Esophagus squamous epithelium (tissue), 5 donors: ENCODE measurements around the gene SNX10. TPM values are rescaled to one million over a fixed set of nuclear protein-coding genes. Genes with fewer than 3 reads are reported as not detected.
A peak's percentile ranks its signal among the peaks of the same experiment; 100 is the strongest.

Source experiments
- DNase-seq: peaks from one replicate; lab custom pipeline; 2025; lab: John Stamatoyannopoulos, UW
- H3K27ac ChIP-seq, 4 donors: fragments of 200-600 bp; sonication (generic); one replicate each; pipeline ENCODE4 v1.5.1; 2016 to 2019; ENCODE audit warnings: mild to moderate bottlenecking in 1 of 4
- H3K27me3 ChIP-seq, 4 donors: fragments of 200-600 bp; sonication (generic); 1 replicate in 3 of 4; 2 replicates in 1 of 4; pipeline versions ENCODE4 v1.5.1 to v1.6.0; 2017 to 2021; ENCODE audit warnings: antibody characterized with exemption in 1 of 4
- H3K36me3 ChIP-seq, 3 donors: fragments of 200-600 bp; sonication (generic); one replicate each; pipeline ENCODE4 v1.5.1; 2016 to 2019
- H3K4me1 ChIP-seq, 3 donors: fragments of 200-600 bp; sonication (generic); one replicate each; pipeline ENCODE4 v1.5.1; 2017 to 2019
- H3K4me3 ChIP-seq, 4 donors: fragments of 200-600 bp; sonication (generic); 1 replicate in 3 of 4; 2 replicates in 1 of 4; pipeline ENCODE4 v1.5.1; 2016 to 2019; ENCODE audit warnings: mild to moderate bottlenecking in 2 of 4, moderate library complexity in 1 of 4
- H3K9me3 ChIP-seq, 3 donors: fragments of 200-600 bp; sonication (generic); one replicate each; pipeline ENCODE4 v1.5.1; 2016 to 2019
- POLR2A ChIP-seq, 4 donors: fragments of 450-650 bp; IDR thresholded peaks; one replicate each; pipeline ENCODE4 v1.6.1; 2017; ENCODE audit warnings: antibody characterized with exemption in 4 of 4, mild to moderate bottlenecking in 4 of 4, moderate library complexity in 3 of 4
- WGBS, 2 donors: methylation state at CpG; one replicate each; pipeline ENCODE4 v1.1.5; 2018; 5-methylcytosine and 5-hydroxymethylcytosine counted together
- intact Hi-C: fragments of 100-400 bp; cut with DNase I; formaldehyde crosslinking; loops from one replicate; pipeline ENCODE4 v1.15.0; 2022
- total RNA-seq, 4 donors: library from RNA; depleted of rRNA; stranded (reverse); fragments of >200 nt; gene quantifications; one replicate each; pipeline ENCODE4 v1.1.0, GENCODE V29; 2016
- TF ChIP-seq, protein P1 (sequence below), 6 experiments: fragments of 450-650 bp in 4 of 6; fragments of 200-600 bp in 2 of 6; sonication (generic) in 2 of 6; IDR thresholded peaks; one replicate each; pipeline ENCODE4 v1.5.1; 2016 to 2019; ENCODE audit warnings: antibody characterized with exemption in 6 of 6, mild to moderate bottlenecking in 4 of 6, moderate library complexity in 4 of 6
- donor health status: DM: yes; HTN: yes; CAD: no.

Gene SNX10
- total RNA-seq, 4 donors from 2014 or later: 2.7 to 7.4 (median 3.6) TPM; not detected in 1

DNA sequence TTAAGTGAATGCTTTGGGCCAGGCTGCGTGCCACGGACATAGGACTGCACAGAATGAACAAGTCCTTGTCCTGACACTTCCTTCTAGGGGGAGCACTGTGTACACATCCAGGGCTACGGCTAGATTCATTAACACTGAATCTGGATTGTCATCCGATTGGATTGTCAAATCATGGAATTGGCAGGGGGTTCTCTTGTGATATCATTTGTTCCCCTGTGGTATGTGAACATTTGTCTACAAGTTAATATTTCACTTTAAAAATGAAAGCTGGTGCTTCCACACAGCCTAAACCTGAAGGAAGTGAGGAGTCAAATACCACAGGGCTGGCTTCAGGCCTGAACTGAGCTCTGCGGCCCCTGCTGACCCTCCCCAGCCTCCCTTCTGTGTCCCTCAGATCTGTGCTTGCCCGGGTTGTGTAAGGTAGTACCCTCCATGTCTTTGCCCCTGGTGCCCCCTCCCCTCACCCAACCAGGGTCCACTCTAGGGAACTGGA is 75.6 kb downstream of the SNX10 start:
- DNase-seq: no peak
- Histone ChIP-seq H3K9me3 (no peaks in the 10 kb centered on the region), H3K36me3 (no peaks in the 10 kb centered on the region), H3K27ac (no peak overlapping the region), H3K27me3 (peaks cover 0 to 36% (median 0%) of the 10 kb centered on the region in 4 donors), H3K4me3 (no peak overlapping the region), H3K4me1 (peaks cover 0 to 7% (median 0%) of the 10 kb centered on the region in 3 donors)
- intact Hi-C loops: loop anchor here (5.0 to 10.0 kb wide), 2 partner anchors 282 to 475 kb away; no protein-coding TSS in a partner anchor
- TF ChIP-seq, protein P1, sequence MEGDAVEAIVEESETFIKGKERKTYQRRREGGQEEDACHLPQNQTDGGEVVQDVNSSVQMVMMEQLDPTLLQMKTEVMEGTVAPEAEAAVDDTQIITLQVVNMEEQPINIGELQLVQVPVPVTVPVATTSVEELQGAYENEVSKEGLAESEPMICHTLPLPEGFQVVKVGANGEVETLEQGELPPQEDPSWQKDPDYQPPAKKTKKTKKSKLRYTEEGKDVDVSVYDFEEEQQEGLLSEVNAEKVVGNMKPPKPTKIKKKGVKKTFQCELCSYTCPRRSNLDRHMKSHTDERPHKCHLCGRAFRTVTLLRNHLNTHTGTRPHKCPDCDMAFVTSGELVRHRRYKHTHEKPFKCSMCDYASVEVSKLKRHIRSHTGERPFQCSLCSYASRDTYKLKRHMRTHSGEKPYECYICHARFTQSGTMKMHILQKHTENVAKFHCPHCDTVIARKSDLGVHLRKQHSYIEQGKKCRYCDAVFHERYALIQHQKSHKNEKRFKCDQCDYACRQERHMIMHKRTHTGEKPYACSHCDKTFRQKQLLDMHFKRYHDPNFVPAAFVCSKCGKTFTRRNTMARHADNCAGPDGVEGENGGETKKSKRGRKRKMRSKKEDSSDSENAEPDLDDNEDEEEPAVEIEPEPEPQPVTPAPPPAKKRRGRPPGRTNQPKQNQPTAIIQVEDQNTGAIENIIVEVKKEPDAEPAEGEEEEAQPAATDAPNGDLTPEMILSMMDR (IDR thresholded peaks at IDR 0.05): no peak
- TF ChIP-seq POLR2A (IDR thresholded peaks at IDR 0.05): no peak
- 84 to 88% methylated on average over 6 of the region's 6 CpGs for WGBS, 2 donors

DNA sequence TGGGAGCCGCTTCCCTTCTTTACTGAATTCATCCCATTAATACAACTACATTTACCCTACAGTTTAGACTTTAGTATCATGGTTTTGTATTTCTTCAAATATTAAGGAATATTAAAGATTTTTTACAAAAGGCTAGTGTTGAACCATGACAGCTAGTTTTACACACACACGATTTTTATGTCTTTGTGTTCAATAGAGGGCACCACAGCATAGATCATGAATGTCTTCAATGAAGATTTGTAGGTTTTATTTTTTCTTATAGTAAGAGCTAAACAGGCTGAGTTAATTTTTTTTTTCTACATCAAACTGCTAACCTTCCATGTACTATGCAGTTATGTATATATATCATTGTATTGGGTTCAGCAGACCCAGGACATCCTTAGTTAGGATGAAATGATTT is 76.9 kb downstream of the SNX10 start:
- Histone ChIP-seq H3K4me1 (peaks cover 0 to 7% (median 0%) of the 10 kb centered on the region in 3 donors), H3K27ac (no peak overlapping the region), H3K27me3 (peaks cover 0 to 49% (median 2%) of the 10 kb centered on the region in 4 donors), H3K9me3 (no peaks in the 10 kb centered on the region), H3K36me3 (no peaks in the 10 kb centered on the region), H3K4me3 (no peak overlapping the region)
- 60 to 72% methylated on average over 2 of the region's 2 CpGs for WGBS, 2 donors
- no peak for DNase-seq
- TF ChIP-seq, protein P1 (IDR thresholded peaks at IDR 0.05): peak in 1 of 6 experiments; percentile 4
- no peak for TF ChIP-seq POLR2A (IDR thresholded peaks at IDR 0.05)
- intact Hi-C loops: loop anchor here (5.0 to 10.0 kb wide), 2 partner anchors 284 to 476 kb away; no protein-coding TSS in a partner anchor

- H3K4me3 ChIP-seq: no peak overlapping the region
- TF ChIP-seq, protein P1 (IDR thresholded peaks at IDR 0.05): peak; percentile 65 to 78 (median 74)
- no peak for TF ChIP-seq POLR2A (IDR thresholded peaks at IDR 0.05)
- WGBS, 2 donors: 5 to 11% methylated on average over 4 of the region's 4 CpGs
- peaks cover 0 to 7% (median 0%) of the 10 kb centered on the region in 3 donors for H3K4me1 ChIP-seq
- no peak for DNase-seq
- intact Hi-C loops: loop anchor here (5.0 to 10.0 kb wide), 2 partner anchors 285 to 477 kb away; no protein-coding TSS in a partner anchor
- H3K27me3 ChIP-seq: peaks cover 0 to 59% (median 2%) of the 10 kb centered on the region in 4 donors
- no peaks in the 10 kb centered on the region for H3K9me3 ChIP-seq
- no peak overlapping the region for H3K27ac ChIP-seq
- H3K36me3 ChIP-seq: no peaks in the 10 kb centered on the region
These were observed 77.9 kb downstream of the SNX10 start for GRCh38 chr7:26369593-26369992.

DNA sequence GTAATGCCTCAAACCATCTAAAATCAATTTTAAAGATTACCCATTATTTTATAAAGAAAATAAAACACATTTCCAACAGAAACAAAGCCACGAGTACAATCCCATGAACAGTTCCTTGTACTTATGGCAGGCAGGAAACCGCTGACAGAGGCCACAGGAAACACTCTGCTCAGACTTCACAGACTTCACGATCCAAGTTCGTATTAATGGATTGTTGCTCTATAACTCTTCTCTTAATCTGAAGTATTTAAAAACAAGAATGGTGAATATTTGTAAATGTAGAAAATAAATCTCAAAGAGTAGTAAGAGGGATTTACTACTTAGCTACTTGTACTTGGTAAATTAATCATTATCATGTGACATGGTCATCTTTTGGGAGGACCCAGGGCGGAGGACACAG is 78.3 kb downstream of the SNX10 start:
- no peak for DNase-seq
- H3K36me3 ChIP-seq: no peaks in the 10 kb centered on the region
- TF ChIP-seq, protein P1 (IDR thresholded peaks at IDR 0.05): no peak
- TF ChIP-seq POLR2A (IDR thresholded peaks at IDR 0.05): no peak
- no peak overlapping the region for H3K27ac ChIP-seq
- H3K4me3 ChIP-seq: no peak overlapping the region
- no peaks in the 10 kb centered on the region for H3K9me3 ChIP-seq
- intact Hi-C loops: loop anchor here (10.0 kb wide), 2 partner anchors 295 to 475 kb away; no protein-coding TSS in a partner anchor
- 52 to 57% methylated on average over 5 of the region's 5 CpGs for WGBS, 2 donors
- H3K27me3 ChIP-seq: peaks cover 0 to 63% (median 4%) of the 10 kb centered on the region in 4 donors
- H3K4me1 ChIP-seq: peaks cover 0 to 3% (median 0%) of the 10 kb centered on the region in 3 donors

- no peak overlapping the region for H3K4me3 ChIP-seq
- no peaks in the 10 kb centered on the region for H3K36me3 ChIP-seq
- 61 to 75% methylated on average over 3 of the region's 3 CpGs for WGBS, 2 donors
- DNase-seq: no peak
- no peak overlapping the region for H3K27ac ChIP-seq
- H3K9me3 ChIP-seq: no peaks in the 10 kb centered on the region
- TF ChIP-seq, protein P1 (IDR thresholded peaks at IDR 0.05): no peak
- TF ChIP-seq POLR2A (IDR thresholded peaks at IDR 0.05): no peak
- peaks cover 0 to 86% (median 18%) of the 10 kb centered on the region in 4 donors for H3K27me3 ChIP-seq
- H3K4me1 ChIP-seq: peaks cover 9 to 18% (median 10%) of the 10 kb centered on the region in 3 donors
- intact Hi-C loops: loop anchor here (10.0 kb wide), 2 partner anchors 293 to 473 kb away; no protein-coding TSS in a partner anchor
These were observed 80.6 kb downstream of the SNX10 start for GRCh38 chr7:26372249-26372648.
